ENCODE measurements around the gene FGF5.
"Not testable (repeated sequence)": the region's sequence is repeated elsewhere in the genome, so short reads cannot be mapped to it uniquely, and the experiment has no call there.

FGF5 gene

GRCh38 chr4:80239480-80240150, 26.8 kb upstream of the FGF5 start:
- no peaks in the 10 kb centered on the region for H3K9me3 ChIP-seq
- no peak overlapping the region for H3K4me3 ChIP-seq
- in situ Hi-C loops (cut with MboI; ENCODE audit: low sequenced_read_pairs) = no loop called here
- no peaks in the 10 kb centered on the region for H3K4me1 ChIP-seq
- H3K36me3 ChIP-seq (replicated peaks) = no peaks in the 10 kb centered on the region
- 0 out of 2 replicates have a peak, but pooled peaks cover 3% of the 10 kb centered on the region for H3K27me3 ChIP-seq (ENCODE audit: low read depth)
- DNase-seq (ENCODE audit: low spot score in 2 of 2) = no peak

GRCh38 chr4:80240976-80241375, 25.5 kb upstream of the FGF5 start:
- no peak overlapping the region for H3K4me3 ChIP-seq
- H3K4me1 ChIP-seq = no peaks in the 10 kb centered on the region
- H3K27me3 ChIP-seq (ENCODE audit: low read depth) = 0 out of 2 replicates have a peak, but pooled peaks cover 3% of the 10 kb centered on the region
- no peaks in the 10 kb centered on the region for H3K9me3 ChIP-seq
- in situ Hi-C loops (cut with MboI; ENCODE audit: low sequenced_read_pairs) = no loop called here
- DNase-seq (ENCODE audit: low spot score in 2 of 2) = no peak
- H3K36me3 ChIP-seq (replicated peaks) = no peaks in the 10 kb centered on the region

- DNase-seq (ENCODE audit: low spot score in 2 of 2) = no peak
- H3K27me3 ChIP-seq (ENCODE audit: low read depth) = no peaks in the 10 kb centered on the region
- in situ Hi-C loops (cut with MboI; ENCODE audit: low sequenced_read_pairs) = no loop called here
- no peak overlapping the region for H3K4me3 ChIP-seq
- H3K36me3 ChIP-seq (replicated peaks) = no peaks in the 10 kb centered on the region
- H3K4me1 ChIP-seq = no peaks in the 10 kb centered on the region
- no peaks in the 10 kb centered on the region for H3K9me3 ChIP-seq
These were observed 23.0 kb upstream of the FGF5 start for GRCh38 chr4:80243274-80244018.

GRCh38 chr4:80247484-80247883, 19.0 kb upstream of the FGF5 start:
- H3K4me1 ChIP-seq; H3K4me3 ChIP-seq; H3K9me3 ChIP-seq; H3K27me3 ChIP-seq (ENCODE audit: low read depth); DNase-seq (ENCODE audit: low spot score in 2 of 2); H3K36me3 ChIP-seq (replicated peaks); in situ Hi-C loops (cut with MboI; ENCODE audit: low sequenced_read_pairs): not testable (repeated sequence)

GRCh38 chr4:80249144-80249543, 17.3 kb upstream of the FGF5 start:
- Histone ChIP-seq H3K4me1 (no peaks in the 10 kb centered on the region), H3K36me3 (replicated peaks) (no peaks in the 10 kb centered on the region), H3K9me3 (no peaks in the 10 kb centered on the region), H3K27me3 (ENCODE audit: low read depth) (no peaks in the 10 kb centered on the region), H3K4me3 (no peak overlapping the region)
- in situ Hi-C loops (cut with MboI; ENCODE audit: low sequenced_read_pairs) = no loop called here
- no peak for DNase-seq (ENCODE audit: low spot score in 2 of 2)

GRCh38 chr4:80252427-80252826, 14.0 kb upstream of the FGF5 start:
- DNase-seq (ENCODE audit: low spot score in 2 of 2) = no peak
- in situ Hi-C loops (cut with MboI; ENCODE audit: low sequenced_read_pairs) = no loop called here
- no peak overlapping the region for H3K4me3 ChIP-seq
- H3K27me3 ChIP-seq (ENCODE audit: low read depth) = no peaks in the 10 kb centered on the region; the same call in 1 of the 2 replicates
- no peaks in the 10 kb centered on the region for H3K36me3 ChIP-seq (replicated peaks)
- no peaks in the 10 kb centered on the region for H3K4me1 ChIP-seq
- no peaks in the 10 kb centered on the region for H3K9me3 ChIP-seq

GRCh38 chr4:80252953-80253352, 13.5 kb upstream of the FGF5 start:
- no peaks in the 10 kb centered on the region for H3K36me3 ChIP-seq (replicated peaks)
- in situ Hi-C loops (cut with MboI; ENCODE audit: low sequenced_read_pairs) = no loop called here
- H3K4me1 ChIP-seq = no peaks in the 10 kb centered on the region
- H3K27me3 ChIP-seq (ENCODE audit: low read depth) = no peaks in the 10 kb centered on the region; the same call in 1 of the 2 replicates
- no peak for DNase-seq (ENCODE audit: low spot score in 2 of 2)
- H3K9me3 ChIP-seq = no peaks in the 10 kb centered on the region
- no peak overlapping the region for H3K4me3 ChIP-seq

GRCh38 chr4:80253510-80253909, 13.0 kb upstream of the FGF5 start:
- Histone ChIP-seq H3K4me3 (no peak overlapping the region), H3K9me3 (no peaks in the 10 kb centered on the region), H3K36me3 (replicated peaks) (no peaks in the 10 kb centered on the region), H3K27me3 (ENCODE audit: low read depth) (no peaks in the 10 kb centered on the region; the same call in 1 of the 2 replicates), H3K4me1 (no peaks in the 10 kb centered on the region)
- in situ Hi-C loops (cut with MboI; ENCODE audit: low sequenced_read_pairs) = no loop called here
- no peak for DNase-seq (ENCODE audit: low spot score in 2 of 2)

- DNase-seq (ENCODE audit: low spot score in 2 of 2) = no peak
- Histone ChIP-seq H3K9me3 (no peaks in the 10 kb centered on the region), H3K27me3 (ENCODE audit: low read depth) (no peaks in the 10 kb centered on the region; the same call in 1 of the 2 replicates), H3K36me3 (replicated peaks) (no peaks in the 10 kb centered on the region), H3K4me1 (no peaks in the 10 kb centered on the region), H3K4me3 (no peak overlapping the region)
- in situ Hi-C loops (cut with MboI; ENCODE audit: low sequenced_read_pairs) = no loop called here
These were observed 12.3 kb upstream of the FGF5 start for GRCh38 chr4:80254114-80254513.

- no peaks in the 10 kb centered on the region; the same call in 1 of the 2 replicates for H3K27me3 ChIP-seq (ENCODE audit: low read depth)
- no peaks in the 10 kb centered on the region for H3K36me3 ChIP-seq (replicated peaks)
- no peak overlapping the region for H3K4me3 ChIP-seq
- in situ Hi-C loops (cut with MboI; ENCODE audit: low sequenced_read_pairs) = no loop called here
- H3K4me1 ChIP-seq = no peaks in the 10 kb centered on the region
- H3K9me3 ChIP-seq = no peaks in the 10 kb centered on the region
- DNase-seq (ENCODE audit: low spot score in 2 of 2) = no peak
These were observed 11.0 kb upstream of the FGF5 start for GRCh38 chr4:80255329-80256095.

GRCh38 chr4:80257851-80258250, 8.6 kb upstream of the FGF5 start:
- no peaks in the 10 kb centered on the region; the same call in 1 of the 2 replicates for H3K27me3 ChIP-seq (ENCODE audit: low read depth)

GRCh38 chr4:80259012-80259411, 7.5 kb upstream of the FGF5 start:
- Histone ChIP-seq H3K4me1 (no peaks in the 10 kb centered on the region), H3K4me3 (no peak overlapping the region), H3K9me3 (no peaks in the 10 kb centered on the region), H3K36me3 (replicated peaks) (no peaks in the 10 kb centered on the region), H3K27me3 (ENCODE audit: low read depth) (no peaks in the 10 kb centered on the region; the same call in 1 of the 2 replicates)
- no peak for DNase-seq (ENCODE audit: low spot score in 2 of 2)
- in situ Hi-C loops (cut with MboI; ENCODE audit: low sequenced_read_pairs) = no loop called here

More at GRCh38 chr4:80257851-80258250, 8.6 kb upstream of the FGF5 start:
- DNase-seq (ENCODE audit: low spot score in 2 of 2) = no peak
- Histone ChIP-seq H3K36me3 (replicated peaks) (no peaks in the 10 kb centered on the region), H3K4me3 (no peak overlapping the region), H3K9me3 (no peaks in the 10 kb centered on the region), H3K4me1 (no peaks in the 10 kb centered on the region)
- in situ Hi-C loops (cut with MboI; ENCODE audit: low sequenced_read_pairs) = no loop called here

- no peaks in the 10 kb centered on the region; the same call in 1 of the 2 replicates for H3K27me3 ChIP-seq (ENCODE audit: low read depth)
- in situ Hi-C loops (cut with MboI; ENCODE audit: low sequenced_read_pairs) = no loop called here
- H3K36me3 ChIP-seq (replicated peaks) = no peaks in the 10 kb centered on the region
- H3K9me3 ChIP-seq = no peaks in the 10 kb centered on the region
- DNase-seq (ENCODE audit: low spot score in 2 of 2) = no peak
- H3K4me1 ChIP-seq = no peaks in the 10 kb centered on the region
- no peak overlapping the region for H3K4me3 ChIP-seq
These were observed 6.6 kb upstream of the FGF5 start for GRCh38 chr4:80259817-80260216.
